Measurements from ENCODE around the gene C2orf69. TPM values are rescaled to one million over a fixed set of nuclear protein-coding genes. Genes with fewer than 3 reads are reported as not detected.

C2orf69 gene
- total and polyA plus RNA-seq, 2 of the 8 experiments (the other 6 are each of a cell fraction or from before 2014, with no cell fraction given), result 3.9 to 32.0 TPM

- H3K56ac ChIP-seq (replicated peaks; ENCODE audit: insufficient read length, low read depth, low read length), result no peak overlapping the region
- no peak overlapping the region for H3K14ac ChIP-seq (ENCODE audit: insufficient read length)
- no peaks in the 10 kb centered on the region for H3K27me3 ChIP-seq (replicated peaks in 1 of 4; ENCODE audit: control insufficient read depth in 3 of 4, extremely low read depth in 1 of 4, insufficient read depth in 3 of 4, low read length in 3 of 4)
- ChIA-PET CTCF (ENCODE audit: partially characterized antibody) (interaction anchor here (1.4 to 4.5 kb wide), 2 partner anchors 31 to 240 kb away, joined by 4 to 42 read pairs; no protein-coding TSS in a partner anchor), POLR2A (ENCODE audit: partially characterized antibody) (interaction anchor here (0.6 to 2.5 kb wide), 5 partner anchors 10 to 24 kb away, joined by 3 to 10 read pairs (median 3); no protein-coding TSS in a partner anchor)
- no peak overlapping the region for H3K9ac ChIP-seq (replicated peaks in 1 of 4; ENCODE audit: extremely low read depth in 1 of 4, low read depth in 3 of 4, low read length in 3 of 4)
- no peak overlapping the region for H2BK12ac ChIP-seq (ENCODE audit: low read depth, low read length)
- no peak overlapping the region for H3K4me2 ChIP-seq (ENCODE audit: insufficient read depth in 1 of 2, low read depth in 2 of 2, low read length in 2 of 2)
- H2AK5ac ChIP-seq (ENCODE audit: low read depth, low read length), result no peak overlapping the region
- H2AFZ ChIP-seq (ENCODE audit: low read length), result no peak overlapping the region
- H3K23me2 ChIP-seq (ENCODE audit: low read depth, low read length), result no peaks in the 10 kb centered on the region
- H3K9me3 ChIP-seq (ENCODE audit: insufficient read depth in 2 of 2, low read depth in 1 of 2, low read length in 1 of 2), result no peaks in the 10 kb centered on the region
- WGBS, 2 experiments (ENCODE audit: extremely low coverage in 1 of 2, insufficient coverage in 1 of 2, insufficient read length in 1 of 2, insufficient replicate concordance in 2 of 2, low coverage in 1 of 2, low lambda C conversion rate in 2 of 2, missing lambda C conversion rate in 1 of 2), result 94% methylated on average over 4 of the region's 4 CpGs; no CpG with 5 or more reads in 1 of the 2 experiments
- peaks cover 4% of the 10 kb centered on the region; the same call in 1 of the 2 replicates for H3K79me1 ChIP-seq (ENCODE audit: low read depth, low read length)
- no peak overlapping the region for H2BK20ac ChIP-seq (ENCODE audit: low read length)
- H3K27ac ChIP-seq (ENCODE audit: low read depth, low read length), result no peak overlapping the region
- H3K4me1 ChIP-seq (replicated peaks in 1 of 4; ENCODE audit: control insufficient read depth in 3 of 4, insufficient read depth in 4 of 4, low read length in 3 of 4), result no peaks in the 10 kb centered on the region
- DNase-seq (ENCODE audit: low read depth in 1 of 2, low spot score in 2 of 2) (no peak), FAIRE-seq (no peak)
- H3K18ac ChIP-seq (ENCODE audit: extremely low read depth, low read length), result no peak overlapping the region
- no peak overlapping the region for H4K5ac ChIP-seq (ENCODE audit: insufficient read length, low read depth, low read length)
- H2BK120ac ChIP-seq (replicated peaks; ENCODE audit: low read depth, low read length), result no peak overlapping the region
- H4K8ac ChIP-seq (ENCODE audit: extremely low read depth, insufficient read depth, low read length), result no peak overlapping the region
- H3K79me2 ChIP-seq (ENCODE audit: control insufficient read depth in 1 of 2, insufficient read depth in 2 of 2, low read length in 2 of 2), result peaks cover 0 to 5% of the 10 kb centered on the region in 2 experiments; a peak in 2 of 4 replicates
- peaks cover 2 to 3% of the 10 kb centered on the region in 2 experiments for H4K20me1 ChIP-seq (replicated peaks in 1 of 2; ENCODE audit: control insufficient read depth in 1 of 2, insufficient read depth in 2 of 2, low read length in 2 of 2)
- no peak overlapping the region for H3K23ac ChIP-seq (ENCODE audit: insufficient read length)
- H4K91ac ChIP-seq (replicated peaks; ENCODE audit: insufficient read length, low read length), result no peak overlapping the region
- no peak overlapping the region for H3K4ac ChIP-seq (replicated peaks; ENCODE audit: insufficient read length, low read depth, low read length)
- no peak overlapping the region for H2BK15ac ChIP-seq (ENCODE audit: low read length)
- H3K36me3 ChIP-seq (ENCODE audit: control insufficient read depth in 2 of 4, insufficient read depth in 4 of 4, low read length in 3 of 4), result peaks cover 11 to 64% (median 31%) of the 10 kb centered on the region in 4 experiments
- no peak overlapping the region for H3K4me3 ChIP-seq (ENCODE audit: extremely low read depth in 1 of 4, insufficient read depth in 2 of 4, low read depth in 3 of 4, low read length in 4 of 4)
- no peak overlapping the region for H2BK5ac ChIP-seq (ENCODE audit: low read depth, low read length)
- TF ChIP-seq CHD2 (IDR thresholded peaks at IDR 0.05; ENCODE audit: low read length) (no peak), SP2 (IDR thresholded peaks at IDR 0.05; ENCODE audit: low read length) (no peak), CEBPB (IDR thresholded peaks at IDR 0.05; ENCODE audit: low read depth, low read length) (no peak)
These were observed 32.3 kb downstream of the C2orf69 start for GRCh38 chr2:199943373-199943772.

Measured in H1 (cell line).